ENCODE results near the gene ECPAS.

- TF ChIP-seq PATZ1 (CRISPR knock-in tag; IDR thresholded peaks at IDR 0.05; ENCODE audit: borderline replicate concordance) (no peak), RARB (CRISPR knock-in tag; IDR thresholded peaks at IDR 0.05) (no peak), ESRRG (CRISPR knock-in tag; IDR thresholded peaks at IDR 0.05) (no peak), GLIS3 (CRISPR knock-in tag; IDR thresholded peaks at IDR 0.05) (no peak), OSR1 (CRISPR knock-in tag; IDR thresholded peaks at IDR 0.05) (no peak), ZFP30 (CRISPR knock-in tag; IDR thresholded peaks at IDR 0.05) (no peak), ZC3H10 (CRISPR knock-in tag; IDR thresholded peaks at IDR 0.05) (no peak), BACH2 (CRISPR knock-in tag; IDR thresholded peaks at IDR 0.05; ENCODE audit: borderline replicate concordance) (no peak), CSDC2 (CRISPR knock-in tag; IDR thresholded peaks at IDR 0.05) (no peak), ZFP3 (CRISPR knock-in tag; IDR thresholded peaks at IDR 0.05) (no peak), ARNTL (CRISPR knock-in tag; IDR thresholded peaks at IDR 0.05; ENCODE audit: borderline replicate concordance, low read depth) (no peak)
- TF ChIP-seq, protein P1, sequence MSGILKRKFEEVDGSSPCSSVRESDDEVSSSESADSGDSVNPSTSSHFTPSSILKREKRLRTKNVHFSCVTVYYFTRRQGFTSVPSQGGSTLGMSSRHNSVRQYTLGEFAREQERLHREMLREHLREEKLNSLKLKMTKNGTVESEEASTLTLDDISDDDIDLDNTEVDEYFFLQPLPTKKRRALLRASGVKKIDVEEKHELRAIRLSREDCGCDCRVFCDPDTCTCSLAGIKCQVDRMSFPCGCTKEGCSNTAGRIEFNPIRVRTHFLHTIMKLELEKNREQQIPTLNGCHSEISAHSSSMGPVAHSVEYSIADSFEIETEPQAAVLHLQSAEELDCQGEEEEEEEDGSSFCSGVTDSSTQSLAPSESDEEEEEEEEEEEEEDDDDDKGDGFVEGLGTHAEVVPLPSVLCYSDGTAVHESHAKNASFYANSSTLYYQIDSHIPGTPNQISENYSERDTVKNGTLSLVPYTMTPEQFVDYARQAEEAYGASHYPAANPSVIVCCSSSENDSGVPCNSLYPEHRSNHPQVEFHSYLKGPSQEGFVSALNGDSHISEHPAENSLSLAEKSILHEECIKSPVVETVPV (CRISPR knock-in tag; IDR thresholded peaks at IDR 0.05) = no peak
Observed at GRCh38 chr9:111411266-111411665, 72.9 kb downstream of the ECPAS start.
